Skeletal muscle satellite cell (primary cell): ENCODE data around the gene NEBL.

Experiments used
- H3K27me3 ChIP-seq: 2 replicates; pipeline ENCODE4 v1.7.0; 2013; ENCODE audit warnings: low read length; ENCODE audit not compliant: control insufficient read depth, insufficient read depth
- H3K36me3 ChIP-seq: 2 replicates; pipeline ENCODE4 v1.7.0; 2013; ENCODE audit warnings: mild to moderate bottlenecking, control low read depth, low read length; ENCODE audit not compliant: insufficient read depth
- H3K4me1 ChIP-seq: 2 replicates; pipeline ENCODE4 v1.7.0; 2013; ENCODE audit warnings: low read length; ENCODE audit not compliant: control insufficient read depth, insufficient read depth
- H3K4me2 ChIP-seq: 2 replicates; pipeline ENCODE4 v1.7.0; 2013; ENCODE audit warnings: mild to moderate bottlenecking, low read length
- H3K4me3 ChIP-seq: 2 replicates; pipeline ENCODE4 v1.7.0; 2013; ENCODE audit warnings: low read length
- H3K9ac ChIP-seq: 2 replicates; pipeline ENCODE4 v1.7.0; 2013; ENCODE audit warnings: mild to moderate bottlenecking, low read depth, low read length, moderate library complexity
- H3K9me3 ChIP-seq: replicated peaks from 2 replicates; pipeline ENCODE4 v1.7.0; 2013; ENCODE audit warnings: mild to moderate bottlenecking, control low read depth, low read length

NEBL gene

GRCh38 chr10:20893297-20893696, 3.8 kb downstream of the NEBL start:
- no peaks in the 10 kb centered on the region for H3K36me3 ChIP-seq
- no peak overlapping the region for H3K4me2 ChIP-seq
- H3K27me3 ChIP-seq = no peaks in the 10 kb centered on the region
- H3K9me3 ChIP-seq = no peaks in the 10 kb centered on the region
- peaks cover 7% of the 10 kb centered on the region for H3K4me1 ChIP-seq
- H3K4me3 ChIP-seq = no peak overlapping the region
- no peak overlapping the region for H3K9ac ChIP-seq

- Histone ChIP-seq H3K9me3 (no peaks in the 10 kb centered on the region), H3K4me1 (peaks cover 7% of the 10 kb centered on the region), H3K36me3 (no peaks in the 10 kb centered on the region), H3K4me2 (no peak overlapping the region), H3K9ac (no peak overlapping the region), H3K27me3 (no peaks in the 10 kb centered on the region), H3K4me3 (no peak overlapping the region)
Observed at GRCh38 chr10:20892796-20893195, 4.3 kb downstream of the NEBL start.

DNA sequence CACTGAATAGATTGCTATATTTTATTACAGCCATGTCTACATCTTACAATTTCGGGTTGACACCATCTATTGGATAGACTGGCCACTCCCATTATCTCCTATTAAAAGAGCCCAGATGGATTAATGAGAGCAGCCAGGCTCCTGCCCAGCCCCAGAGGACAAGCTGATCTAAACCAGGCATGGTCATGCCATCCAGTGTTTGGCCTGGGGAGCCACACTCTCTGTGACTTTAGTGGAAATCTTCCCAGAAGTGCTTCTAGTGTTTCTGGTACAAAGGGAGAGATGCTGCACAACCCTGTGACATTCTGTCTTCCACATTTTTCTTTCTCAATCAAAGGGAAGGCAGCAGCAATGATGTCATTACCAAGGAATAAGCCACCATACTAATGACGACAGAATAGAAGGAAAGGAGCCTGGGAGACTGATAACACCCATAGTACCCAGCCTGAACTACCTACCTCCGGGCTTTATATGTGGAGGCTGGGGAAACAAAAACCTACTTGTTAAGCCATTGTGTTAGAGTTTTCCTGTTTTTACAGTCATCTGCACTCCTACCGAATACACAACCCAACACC, 5.0 kb downstream of the NEBL start:
- Histone ChIP-seq H3K27me3 (no peaks in the 10 kb centered on the region), H3K9me3 (no peaks in the 10 kb centered on the region), H3K36me3 (no peaks in the 10 kb centered on the region), H3K4me1 (peaks cover 7% of the 10 kb centered on the region), H3K4me3 (no peak overlapping the region), H3K4me2 (no peak overlapping the region), H3K9ac (no peak overlapping the region)

- no peaks in the 10 kb centered on the region for H3K9me3 ChIP-seq
- H3K4me2 ChIP-seq = no peak overlapping the region
- H3K4me3 ChIP-seq = no peak overlapping the region
- peaks cover 7% of the 10 kb centered on the region for H3K4me1 ChIP-seq
- no peak overlapping the region for H3K9ac ChIP-seq
- H3K36me3 ChIP-seq = no peaks in the 10 kb centered on the region
- H3K27me3 ChIP-seq = no peaks in the 10 kb centered on the region
Observed at GRCh38 chr10:20891338-20891714, 5.8 kb downstream of the NEBL start.

GRCh38 chr10:20890491-20891337, 6.4 kb downstream of the NEBL start:
- Histone ChIP-seq H3K27me3 (no peaks in the 10 kb centered on the region), H3K4me1 (peaks cover 7% of the 10 kb centered on the region), H3K4me2 (no peak overlapping the region), H3K9ac (no peak overlapping the region), H3K9me3 (no peaks in the 10 kb centered on the region), H3K4me3 (no peak overlapping the region), H3K36me3 (no peaks in the 10 kb centered on the region)

DNA sequence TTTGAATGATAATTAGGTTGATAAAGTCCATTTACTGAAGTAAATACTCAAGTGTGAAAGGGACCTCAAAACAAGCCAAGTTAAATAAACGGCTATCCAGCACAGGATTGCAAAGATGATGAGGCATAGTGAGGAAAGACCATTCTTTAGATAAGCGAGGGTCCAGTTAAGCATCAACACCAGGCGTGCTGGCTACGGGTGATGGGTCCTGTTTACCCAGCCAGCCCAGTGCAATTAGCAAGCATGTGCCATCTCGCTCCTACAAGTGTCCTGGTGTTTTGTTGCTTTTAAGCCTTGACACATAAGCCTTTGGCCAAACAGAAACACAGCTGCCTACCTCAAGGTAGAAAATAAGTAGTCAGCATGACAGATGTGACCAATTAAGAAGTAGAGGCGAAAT, 7.1 kb downstream of the NEBL start:
- Histone ChIP-seq H3K9ac (no peak overlapping the region), H3K4me2 (no peak overlapping the region), H3K9me3 (no peaks in the 10 kb centered on the region), H3K4me1 (peaks cover 7% of the 10 kb centered on the region), H3K27me3 (no peaks in the 10 kb centered on the region), H3K4me3 (no peak overlapping the region), H3K36me3 (no peaks in the 10 kb centered on the region)

- H3K9ac ChIP-seq = no peak overlapping the region
- H3K4me1 ChIP-seq = peaks cover 7% of the 10 kb centered on the region
Observed at GRCh38 chr10:20888620-20889330, 8.3 kb downstream of the NEBL start.

DNA sequence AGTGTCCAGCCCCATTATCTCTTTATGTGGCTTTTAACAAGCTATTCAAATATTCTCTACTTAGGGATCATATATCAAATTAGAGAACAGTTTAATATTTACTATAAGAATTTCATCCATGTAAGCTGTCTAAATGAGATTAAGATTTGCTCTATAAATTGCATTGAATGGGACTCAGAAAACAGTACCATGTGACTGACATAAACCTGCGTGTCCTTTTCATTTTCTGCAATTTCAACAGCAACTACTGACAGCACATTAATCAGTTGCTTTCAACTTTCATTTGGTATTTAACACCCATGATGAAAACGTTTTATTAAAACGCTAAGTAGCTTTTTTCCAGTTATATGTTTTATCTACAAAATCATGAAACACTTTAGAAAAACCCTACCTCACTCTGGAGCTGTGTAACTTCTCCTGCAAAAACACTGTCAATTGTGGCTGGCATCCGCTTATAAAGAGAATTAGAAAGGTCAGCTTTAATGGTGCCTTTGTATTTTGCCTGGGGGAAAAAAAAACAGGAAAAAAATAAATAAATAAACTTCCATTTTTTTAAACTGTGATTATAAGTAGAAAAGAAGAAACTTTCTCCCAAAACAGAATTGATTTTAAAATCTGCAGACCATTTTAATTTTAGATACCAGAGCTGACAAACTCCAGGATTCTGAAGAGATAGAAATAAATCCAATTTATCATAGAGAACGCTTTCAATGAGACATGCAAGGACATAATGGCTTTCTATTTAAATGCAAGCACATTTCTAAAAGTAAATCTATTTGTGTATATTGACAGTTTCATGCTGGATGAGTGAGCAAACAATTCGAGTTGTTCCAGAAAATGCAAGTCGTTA, 9.2 kb downstream of the NEBL start:
- Histone ChIP-seq H3K4me1 (peaks cover 7% of the 10 kb centered on the region), H3K4me3 (no peak overlapping the region), H3K36me3 (no peaks in the 10 kb centered on the region), H3K9me3 (no peaks in the 10 kb centered on the region), H3K27me3 (no peaks in the 10 kb centered on the region), H3K4me2 (no peak overlapping the region), H3K9ac (no peak overlapping the region)

More at GRCh38 chr10:20888620-20889330, 8.3 kb downstream of the NEBL start:
- Histone ChIP-seq H3K36me3 (no peaks in the 10 kb centered on the region), H3K4me3 (no peak overlapping the region), H3K4me2 (no peak overlapping the region), H3K27me3 (no peaks in the 10 kb centered on the region), H3K9me3 (no peaks in the 10 kb centered on the region)

DNA sequence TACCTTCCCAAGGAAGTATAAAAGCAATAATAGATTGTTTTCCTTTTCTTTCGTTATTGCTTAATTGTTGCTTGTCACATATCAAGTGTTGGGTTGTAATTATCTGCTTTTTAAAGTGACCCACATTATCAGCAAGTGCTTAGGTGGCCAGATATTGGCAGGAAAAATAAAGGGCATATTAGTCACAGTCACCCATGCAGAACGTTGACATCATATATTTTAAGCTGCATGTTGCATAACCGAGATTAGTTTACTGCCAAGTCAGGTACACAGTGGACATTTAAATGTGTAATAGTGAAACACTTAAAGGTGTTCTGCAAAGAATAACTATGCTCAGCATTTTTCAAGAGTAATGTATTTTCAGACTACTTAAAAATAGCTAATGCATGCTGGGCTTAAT, 11.4 kb downstream of the NEBL start:
- no peak overlapping the region for H3K4me2 ChIP-seq
- no peaks in the 10 kb centered on the region for H3K36me3 ChIP-seq
- no peak overlapping the region for H3K9ac ChIP-seq
- H3K9me3 ChIP-seq = no peaks in the 10 kb centered on the region
- H3K27me3 ChIP-seq = no peaks in the 10 kb centered on the region
- H3K4me3 ChIP-seq = no peak overlapping the region
- peaks cover 6% of the 10 kb centered on the region for H3K4me1 ChIP-seq

DNA sequence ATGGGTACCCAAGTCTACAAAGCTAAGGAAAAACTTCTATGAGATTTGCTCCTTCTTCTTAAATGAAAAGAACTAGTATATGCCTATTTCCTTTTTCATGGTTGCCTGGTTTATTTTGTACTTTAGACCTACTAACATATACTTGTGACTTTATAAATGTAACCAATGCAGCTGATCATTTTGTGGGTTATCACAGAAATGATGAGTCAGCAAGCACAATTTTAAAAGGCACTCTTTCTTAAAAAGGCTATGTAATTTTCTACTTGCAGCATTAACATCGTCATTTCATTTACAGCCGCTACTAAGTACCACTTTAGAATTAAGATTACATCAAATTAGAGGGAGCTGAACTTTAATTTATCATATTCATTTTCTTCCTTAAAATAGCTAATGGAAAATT, 13.6 kb downstream of the NEBL start:
- Histone ChIP-seq H3K27me3 (no peaks in the 10 kb centered on the region), H3K9me3 (no peaks in the 10 kb centered on the region), H3K9ac (no peak overlapping the region), H3K4me1 (no peaks in the 10 kb centered on the region), H3K36me3 (no peaks in the 10 kb centered on the region), H3K4me2 (no peak overlapping the region), H3K4me3 (no peak overlapping the region)

DNA sequence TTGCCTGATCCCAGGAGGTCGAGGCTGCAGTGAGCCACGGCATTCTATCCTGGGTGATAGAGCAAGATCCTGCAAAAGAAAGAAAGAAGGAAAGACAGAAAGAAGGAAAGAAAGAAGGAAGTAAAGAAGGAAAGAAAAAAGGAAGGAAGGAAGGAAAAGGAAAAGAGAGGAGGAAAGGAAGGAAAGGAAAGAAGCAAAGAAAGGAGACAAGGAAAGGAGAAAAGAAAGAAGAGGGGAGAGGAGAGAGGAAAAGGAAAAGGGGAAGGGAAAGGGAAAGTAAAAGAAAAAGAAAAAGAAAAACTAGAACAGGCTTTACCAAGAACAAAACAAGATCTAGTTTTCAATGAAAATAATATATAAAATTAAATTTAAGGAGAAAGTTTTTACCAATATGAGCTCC, 15.0 kb downstream of the NEBL start:
- H3K4me2 ChIP-seq = no peak overlapping the region
- H3K9me3 ChIP-seq = no peaks in the 10 kb centered on the region
- H3K4me1 ChIP-seq = peaks cover 5% of the 10 kb centered on the region
- H3K36me3 ChIP-seq = no peaks in the 10 kb centered on the region
- no peak overlapping the region for H3K4me3 ChIP-seq
- no peaks in the 10 kb centered on the region for H3K27me3 ChIP-seq
- H3K9ac ChIP-seq = no peak overlapping the region
